Skeletal muscle tissue (tissue), 4 donors: ENCODE measurements around the gene PCYOX1L. TPM values are rescaled to one million over a fixed set of nuclear protein-coding genes. Genes with fewer than 3 reads are reported as not detected.

Experiments
- H3K27ac ChIP-seq: one replicate; pipeline ENCODE4 v1.7.0; 2013; ENCODE audit warnings: mild to moderate bottlenecking, low read depth, low read length, inconsistent platforms
- H3K27me3 ChIP-seq, 3 donors: one replicate each; pipeline ENCODE4 v1.7.0; 2013; ENCODE audit warnings: low read length in 3 of 3; ENCODE audit not compliant: control insufficient read depth in 3 of 3, insufficient read depth in 3 of 3
- H3K36me3 ChIP-seq, 3 donors: one replicate each; pipeline ENCODE4 v1.7.0; 2013; ENCODE audit warnings: low read length in 3 of 3; ENCODE audit not compliant: control insufficient read depth in 3 of 3, insufficient read depth in 3 of 3
- H3K4me1 ChIP-seq, 3 donors: one replicate each; pipeline ENCODE4 v1.7.0; 2013; ENCODE audit warnings: low read length in 3 of 3, mild to moderate bottlenecking in 3 of 3; ENCODE audit not compliant: control insufficient read depth in 3 of 3, insufficient read depth in 3 of 3
- H3K4me3 ChIP-seq, 3 donors: one replicate each; pipeline ENCODE4 v1.7.0; 2013; ENCODE audit warnings: low read length in 3 of 3
- H3K9ac ChIP-seq, 3 donors: one replicate each; pipeline ENCODE4 v1.7.0; 2013; ENCODE audit warnings: low read length in 3 of 3, mild to moderate bottlenecking in 3 of 3, moderate library complexity in 2 of 3, low read depth in 1 of 3
- H3K9me3 ChIP-seq, 3 donors: one replicate each; pipeline ENCODE4 v1.7.0; 2013; ENCODE audit warnings: low read length in 3 of 3; ENCODE audit not compliant: control insufficient read depth in 3 of 3
- total RNA-seq: library from RNA; depleted of rRNA; stranded (reverse); fragments of >200 nt; gene quantifications from one replicate; pipeline ENCODE4 v1.2.3, GENCODE V29; 2014
- donor health status: Osteomylitis.

Gene PCYOX1L
- total RNA-seq, 1 donor from 2014 or later: 3.7 TPM

DNA sequence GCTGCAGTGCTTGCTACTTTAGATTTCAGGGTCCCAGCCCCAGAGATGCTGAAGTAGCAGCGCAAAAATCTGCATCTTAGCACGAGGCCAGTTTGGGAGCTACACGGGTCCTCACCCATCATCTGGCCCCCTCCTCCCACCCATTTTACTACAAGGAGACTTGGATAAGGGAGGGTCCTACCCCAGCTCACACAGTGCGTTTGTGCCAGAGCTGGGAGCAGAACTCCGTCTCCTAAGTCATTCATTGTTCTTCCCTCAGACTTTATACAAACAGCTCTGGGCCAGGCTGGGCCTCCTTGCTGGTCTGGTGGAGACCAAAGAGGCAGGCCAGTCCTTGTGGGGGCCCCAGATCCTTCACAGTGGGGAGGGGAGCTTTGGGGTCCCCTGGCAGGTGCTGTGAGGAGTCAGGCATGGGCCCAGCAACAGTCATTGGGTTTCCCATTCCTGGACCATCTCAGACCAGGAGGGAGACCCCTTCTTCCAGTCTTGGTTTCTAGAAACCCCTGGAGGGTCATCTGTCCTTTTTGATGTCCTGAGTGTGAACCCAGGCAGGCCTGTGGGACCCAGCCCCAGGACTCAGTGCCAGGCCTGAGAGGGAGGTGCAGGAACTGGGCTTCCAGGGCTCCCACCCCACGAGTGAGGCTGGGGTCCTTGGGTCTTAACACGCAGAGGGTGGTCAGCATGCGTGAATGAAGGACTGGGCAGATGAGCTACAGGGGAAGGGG is 23.6 kb downstream of the PCYOX1L start:
- peak overlapping the region in 1 of 3 donors; percentile 49 for H3K4me3 ChIP-seq
- peaks cover 29 to 43% (median 41%) of the 10 kb centered on the region in 3 donors for H3K4me1 ChIP-seq
- H3K9me3 ChIP-seq: no peaks in the 10 kb centered on the region
- peak overlapping the region; percentile 67 for H3K27ac ChIP-seq
- peak overlapping the region; percentile 38 to 76 (median 65) for H3K9ac ChIP-seq
- H3K27me3 ChIP-seq: no peaks in the 10 kb centered on the region
- H3K36me3 ChIP-seq: no peaks in the 10 kb centered on the region

DNA sequence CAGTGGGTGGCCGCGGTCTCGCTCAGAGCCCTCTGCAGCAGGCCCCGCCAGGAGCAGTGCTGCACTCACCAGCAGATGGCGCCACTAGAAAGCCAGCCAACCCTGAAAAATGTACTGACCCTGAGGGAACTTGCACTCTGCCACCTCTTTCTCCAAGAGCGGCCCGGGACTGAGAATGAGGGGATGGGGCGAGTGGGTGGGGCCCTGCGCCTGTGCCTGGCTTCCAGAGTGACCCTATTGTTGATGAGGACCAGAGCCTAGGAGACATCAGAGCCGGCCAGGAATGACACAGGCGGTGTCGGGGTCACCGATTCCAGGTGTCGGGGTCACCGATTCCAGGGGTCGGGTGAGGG is 24.1 kb downstream of the PCYOX1L start:
- Histone ChIP-seq H3K4me1 (peaks cover 33 to 48% (median 46%) of the 10 kb centered on the region in 3 donors), H3K27me3 (no peaks in the 10 kb centered on the region), H3K4me3 (peak overlapping the region in 1 of 3 donors; percentile 49), H3K9ac (peak overlapping the region; percentile 38 to 76 (median 65)), H3K36me3 (no peaks in the 10 kb centered on the region), H3K9me3 (no peaks in the 10 kb centered on the region), H3K27ac (peak overlapping the region; percentile 67)

- no peaks in the 10 kb centered on the region for H3K9me3 ChIP-seq
- H3K9ac ChIP-seq: peak overlapping the region in 2 of 3 donors; percentile 59 to 78
- peak overlapping the region; percentile 17 to 42 (median 23) for H3K4me3 ChIP-seq
- peak overlapping the region; percentile 67 for H3K27ac ChIP-seq
- no peaks in the 10 kb centered on the region for H3K27me3 ChIP-seq
- H3K4me1 ChIP-seq: peaks cover 38 to 52% (median 52%) of the 10 kb centered on the region in 3 donors
- H3K36me3 ChIP-seq: no peaks in the 10 kb centered on the region
Observed at GRCh38 chr5:149382517-149383220, 24.8 kb downstream of the PCYOX1L start.

DNA sequence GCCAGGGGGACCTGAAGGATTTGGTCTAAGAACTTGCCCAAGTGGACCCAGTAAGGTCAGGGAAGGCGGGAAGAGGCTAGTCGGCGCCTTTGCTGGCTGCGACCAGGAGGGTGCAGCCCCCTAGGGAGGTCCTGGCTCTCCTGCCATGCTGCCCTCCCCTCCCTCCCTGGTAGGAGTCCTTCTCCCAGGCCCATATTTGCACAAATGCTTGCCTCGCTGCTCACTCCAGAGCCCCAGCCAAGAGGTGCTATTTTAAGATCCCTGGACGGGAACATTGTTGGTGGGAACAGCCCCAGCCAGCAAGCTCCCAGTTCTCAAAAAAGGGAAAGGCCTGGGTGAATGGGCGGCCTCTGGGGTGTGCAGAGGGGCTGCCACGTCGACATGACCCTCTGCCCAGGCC is 25.6 kb downstream of the PCYOX1L start:
- H3K4me3 ChIP-seq: peak overlapping the region; percentile 17 to 42 (median 23)
- no peaks in the 10 kb centered on the region for H3K36me3 ChIP-seq
- H3K9me3 ChIP-seq: no peaks in the 10 kb centered on the region
- peak overlapping the region; percentile 33 to 78 (median 59) for H3K9ac ChIP-seq
- peak overlapping the region; percentile 67 for H3K27ac ChIP-seq
- no peaks in the 10 kb centered on the region for H3K27me3 ChIP-seq
- H3K4me1 ChIP-seq: peaks cover 43 to 59% (median 56%) of the 10 kb centered on the region in 3 donors

DNA sequence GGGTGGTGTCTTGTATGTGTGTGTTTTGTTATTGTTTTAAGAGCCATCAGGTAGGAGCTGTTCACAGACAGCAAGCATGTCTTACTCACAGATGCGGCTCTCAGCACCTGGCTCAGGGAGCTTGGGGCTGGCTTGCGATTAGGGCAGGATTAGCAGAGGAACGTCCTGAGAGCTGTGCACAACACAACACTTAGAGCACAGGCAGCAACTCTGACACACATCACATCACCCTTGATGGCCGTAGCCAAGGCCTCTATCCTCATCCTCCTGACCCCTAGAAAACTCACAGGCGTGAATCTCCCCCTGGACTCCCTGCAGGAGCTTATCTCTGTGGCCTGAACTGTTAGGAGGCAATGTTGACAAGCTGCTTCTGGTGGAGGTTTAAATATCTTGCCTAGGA is 28.3 kb downstream of the PCYOX1L start:
- Histone ChIP-seq H3K9ac (peak overlapping the region in 2 of 3 donors; percentile 54 to 68), H3K9me3 (no peaks in the 10 kb centered on the region), H3K27ac (peak overlapping the region; percentile 67), H3K4me3 (no peak overlapping the region), H3K4me1 (peaks cover 54 to 63% (median 58%) of the 10 kb centered on the region in 3 donors), H3K27me3 (no peaks in the 10 kb centered on the region), H3K36me3 (no peaks in the 10 kb centered on the region)

DNA sequence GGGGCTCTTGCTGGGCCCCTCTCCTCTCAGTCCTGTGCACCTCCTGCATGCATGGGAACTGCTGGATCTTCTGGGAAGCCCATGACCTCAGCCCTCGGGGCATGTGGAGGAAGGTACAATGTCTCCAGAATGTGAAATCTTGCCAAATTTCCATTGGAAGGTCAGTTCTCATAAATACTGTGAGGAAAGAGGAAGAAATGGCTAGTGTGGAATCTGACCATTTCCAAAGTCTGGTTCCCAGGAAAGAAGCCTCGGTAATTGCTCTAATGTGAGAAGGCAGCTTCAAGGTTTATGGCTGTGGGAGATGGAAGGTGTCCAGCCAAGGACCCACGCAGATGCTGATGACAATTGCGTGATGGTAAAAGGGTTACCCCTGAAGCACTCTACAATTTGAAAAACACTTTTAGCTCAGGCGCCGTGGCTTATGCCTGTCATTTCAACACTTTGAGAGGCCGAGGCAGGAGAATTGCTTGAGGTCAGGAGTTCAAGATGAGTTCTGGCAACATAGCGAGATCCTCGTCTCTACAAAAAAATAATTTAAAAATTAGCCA is 29.3 kb downstream of the PCYOX1L start:
- H3K9ac ChIP-seq: peak overlapping the region in 1 of 3 donors; percentile 41
- no peak overlapping the region for H3K4me3 ChIP-seq
- H3K36me3 ChIP-seq: no peaks in the 10 kb centered on the region
- peak overlapping the region; percentile 67 for H3K27ac ChIP-seq
- no peaks in the 10 kb centered on the region for H3K9me3 ChIP-seq
- H3K4me1 ChIP-seq: peaks cover 46 to 57% (median 49%) of the 10 kb centered on the region in 3 donors
- no peaks in the 10 kb centered on the region for H3K27me3 ChIP-seq

- Histone ChIP-seq H3K9ac (peak overlapping the region in 1 of 3 donors; percentile 41), H3K4me3 (no peak overlapping the region), H3K27me3 (no peaks in the 10 kb centered on the region), H3K9me3 (no peaks in the 10 kb centered on the region), H3K4me1 (peaks cover 40 to 50% (median 41%) of the 10 kb centered on the region in 3 donors), H3K36me3 (no peaks in the 10 kb centered on the region), H3K27ac (peak overlapping the region; percentile 67)
Observed at GRCh38 chr5:149387982-149388381, 30.1 kb downstream of the PCYOX1L start.

GRCh38 chr5:149388498-149389190 is 30.8 kb downstream of the PCYOX1L start:
- Histone ChIP-seq H3K27ac (peak overlapping the region; percentile 67), H3K9ac (no peak overlapping the region), H3K9me3 (no peaks in the 10 kb centered on the region), H3K4me3 (no peak overlapping the region), H3K36me3 (no peaks in the 10 kb centered on the region), H3K4me1 (peaks cover 33 to 43% (median 34%) of the 10 kb centered on the region in 3 donors), H3K27me3 (no peaks in the 10 kb centered on the region)

DNA sequence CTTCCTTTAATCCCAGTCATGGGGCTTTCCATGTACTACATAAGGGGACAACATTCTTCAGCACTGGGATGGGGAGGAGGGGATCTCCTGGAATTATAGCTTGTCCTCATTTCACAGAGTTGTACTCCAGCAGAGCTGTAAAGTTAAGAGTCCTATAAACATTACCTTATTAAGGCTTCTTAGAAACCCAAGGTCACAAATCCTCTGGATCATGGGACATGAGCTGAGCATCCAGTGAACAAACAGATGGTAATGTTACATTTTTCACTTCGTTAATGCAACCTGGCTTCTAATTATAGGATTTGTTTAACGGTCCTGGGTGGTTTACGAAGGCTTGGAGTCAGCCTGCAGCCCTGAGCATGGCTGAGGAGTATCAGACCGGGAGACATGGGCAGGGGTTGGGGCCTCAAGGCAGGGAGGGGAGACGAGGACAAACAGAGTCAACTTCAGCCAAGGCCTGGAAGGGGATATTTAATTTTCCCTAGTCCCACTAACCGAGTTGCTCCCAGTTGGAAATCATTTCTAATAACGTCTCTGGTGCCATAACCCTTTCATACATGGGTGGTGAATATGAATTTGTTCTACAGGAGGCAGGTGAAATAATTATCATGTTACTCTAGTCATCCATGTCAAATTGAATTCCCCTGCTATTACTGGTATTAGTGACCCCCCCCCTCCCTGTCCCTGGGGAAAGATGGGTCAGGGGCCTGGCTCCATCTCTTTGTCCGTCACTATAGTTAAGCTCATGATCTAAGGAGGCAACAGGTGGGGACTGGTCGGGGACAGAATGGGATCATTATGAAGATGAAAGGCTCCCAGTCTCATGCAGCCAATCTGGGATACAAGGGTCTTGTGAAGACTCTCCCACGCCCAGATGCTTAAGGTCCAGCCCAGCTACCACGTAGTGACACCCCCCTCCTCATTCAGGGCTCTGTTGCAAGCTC is 32.0 kb downstream of the PCYOX1L start:
- Histone ChIP-seq H3K4me3 (no peak overlapping the region), H3K9ac (no peak overlapping the region), H3K36me3 (no peaks in the 10 kb centered on the region), H3K9me3 (no peaks in the 10 kb centered on the region), H3K4me1 (peaks cover 27 to 36% (median 31%) of the 10 kb centered on the region in 3 donors), H3K27ac (peak overlapping the region; percentile 67), H3K27me3 (no peaks in the 10 kb centered on the region)
